Measurements from ENCODE around the gene PTPN18.
A peak's percentile ranks its signal among the peaks of the same experiment; 100 is the strongest.

The PTPN18 gene

DNA sequence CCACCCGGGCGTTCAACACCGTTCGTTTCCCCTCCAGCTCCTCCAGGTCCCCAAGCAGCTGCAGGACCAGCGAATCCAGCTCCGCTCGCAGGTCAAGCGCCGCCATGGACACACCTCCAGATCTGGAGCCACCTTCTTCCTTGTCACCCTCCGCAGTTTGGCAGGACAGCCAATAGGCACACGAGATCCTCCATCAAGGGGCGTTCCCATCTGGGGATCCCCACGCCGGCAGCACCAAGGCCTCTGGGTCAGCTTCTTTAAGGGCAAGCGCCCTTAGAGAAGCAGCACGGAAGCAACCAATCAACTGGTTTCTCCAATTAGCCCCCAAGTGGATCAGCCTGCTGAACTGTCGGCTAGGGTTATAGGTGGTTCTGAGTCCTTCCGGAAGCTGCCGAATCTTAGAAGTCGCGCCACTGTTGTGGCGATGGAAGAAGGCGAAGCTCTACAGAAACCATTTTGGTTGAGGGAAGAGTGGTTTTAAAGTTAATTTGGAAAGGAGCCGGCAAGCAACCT lies 13.8 kb upstream of the PTPN18 start:
- TF ChIP-seq EZH2 (IDR thresholded peaks at IDR 0.05; ENCODE audit: borderline replicate concordance, low read depth, low read length, severe bottlenecking): no peak
- TF ChIP-seq CTCF (IDR thresholded peaks at IDR 0.05; ENCODE audit: borderline replicate concordance, extremely low read depth, low read length, poor library complexity, severe bottlenecking): no peak
- H3K27ac ChIP-seq (ENCODE audit: low read length): peak overlapping the region; percentile 94
- H3K27me3 ChIP-seq (ENCODE audit: insufficient read depth, low read length, poor library complexity): no peaks in the 10 kb centered on the region
- peaks cover 59% of the 10 kb centered on the region for H3K36me3 ChIP-seq (ENCODE audit: insufficient read depth, low read length)
- H3K9ac ChIP-seq (ENCODE audit: low read depth, low read length): peak overlapping the region; percentile 64
- peak overlapping the region; percentile 87 for H2AFZ ChIP-seq (ENCODE audit: low read depth, low read length)
- DNase-seq (peak; percentile 86), ATAC-seq (ENCODE audit: insufficient read depth, low read depth) (peak; percentile 73)
- peaks cover 22% of the 10 kb centered on the region for H4K20me1 ChIP-seq (ENCODE audit: insufficient read depth, low read length)
- H3K4me3 ChIP-seq (ENCODE audit: low read depth in 1 of 2, low read length in 2 of 2): peak overlapping the region; percentile 56 to 89; a peak in 3 of 4 replicates
- H3K9me3 ChIP-seq (ENCODE audit: insufficient read depth, low read length, severe bottlenecking): no peaks in the 10 kb centered on the region
- peak overlapping the region; percentile 89 for H3K4me2 ChIP-seq (ENCODE audit: insufficient read depth, low read length)
- peaks cover 35% of the 10 kb centered on the region for H3K4me1 ChIP-seq (ENCODE audit: insufficient read depth, low read length)
- H3K79me2 ChIP-seq (ENCODE audit: insufficient read depth, low read length): peaks cover 36% of the 10 kb centered on the region

DNA sequence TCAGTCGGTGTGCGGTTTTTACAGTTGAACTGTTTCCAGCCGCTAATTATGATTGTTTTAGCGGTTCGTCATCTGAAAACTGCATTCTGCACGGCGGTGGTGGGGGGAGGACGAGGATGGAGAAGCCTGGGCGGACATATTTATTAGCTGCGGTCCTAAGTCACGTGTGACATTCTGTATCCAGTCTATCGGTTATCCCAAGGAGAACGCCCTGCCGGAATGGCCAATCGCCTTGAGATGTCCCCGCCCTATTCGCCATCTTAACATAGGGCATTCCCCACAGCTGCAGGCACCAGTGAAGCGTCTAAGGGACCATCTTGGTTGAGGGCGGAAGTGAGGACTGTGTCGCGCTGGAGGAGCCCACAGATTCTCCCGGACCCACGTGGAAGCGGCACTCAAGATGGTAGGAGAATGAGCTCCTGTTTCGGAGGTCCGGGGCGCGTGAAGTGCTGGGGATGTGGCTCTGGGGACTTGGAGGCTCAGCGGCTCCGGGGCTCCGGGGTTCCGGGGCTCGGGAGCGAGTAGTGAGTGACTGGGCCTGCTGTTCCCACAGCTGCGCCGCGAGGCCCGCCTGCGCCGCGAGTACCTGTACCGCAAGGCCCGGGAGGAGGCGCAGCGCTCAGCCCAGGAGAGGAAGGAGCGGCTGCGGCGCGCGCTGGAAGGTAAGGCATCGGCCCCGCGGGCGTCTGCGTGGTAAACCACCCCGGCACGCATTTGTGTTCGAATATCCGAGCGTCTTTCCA lies 13.2 kb upstream of the PTPN18 start, which contains the start of gene IMP4:
IMP4 (plus strand) TSS at position 365 of the 743 bp plus-strand sequence; CDS start at position 401, 36 bp downstream.
- H3K36me3 ChIP-seq (ENCODE audit: insufficient read depth, low read length): peaks cover 65% of the 10 kb centered on the region
- H4K20me1 ChIP-seq (ENCODE audit: insufficient read depth, low read length): peaks cover 24% of the 10 kb centered on the region
- no peaks in the 10 kb centered on the region for H3K9me3 ChIP-seq (ENCODE audit: insufficient read depth, low read length, severe bottlenecking)
- H3K27ac ChIP-seq (ENCODE audit: low read length): peak within 1 kb of the TSS; percentile 94
- H3K4me3 ChIP-seq (ENCODE audit: low read depth in 1 of 2, low read length in 2 of 2): peak within 1 kb of the TSS; percentile 56 to 89
- ATAC-seq (ENCODE audit: insufficient read depth, low read depth): peak; percentile 90
- no peaks in the 10 kb centered on the region for H3K27me3 ChIP-seq (ENCODE audit: insufficient read depth, low read length, poor library complexity)
- TF ChIP-seq EZH2 (IDR thresholded peaks at IDR 0.05; ENCODE audit: borderline replicate concordance, low read depth, low read length, severe bottlenecking): no peak
- TF ChIP-seq CTCF (IDR thresholded peaks at IDR 0.05; ENCODE audit: borderline replicate concordance, extremely low read depth, low read length, poor library complexity, severe bottlenecking): peak; percentile 37
- H2AFZ ChIP-seq (ENCODE audit: low read depth, low read length): peak within 1 kb of the TSS; percentile 87
- H3K4me2 ChIP-seq (ENCODE audit: insufficient read depth, low read length): peak within 1 kb of the TSS; percentile 89
- H3K9ac ChIP-seq (ENCODE audit: low read depth, low read length): peak within 1 kb of the TSS; percentile 64
- H3K4me1 ChIP-seq (ENCODE audit: insufficient read depth, low read length): peaks cover 35% of the 10 kb centered on the region
- H3K79me2 ChIP-seq (ENCODE audit: insufficient read depth, low read length): peaks cover 36% of the 10 kb centered on the region
- DNase-seq: peak; percentile 97

DNA sequence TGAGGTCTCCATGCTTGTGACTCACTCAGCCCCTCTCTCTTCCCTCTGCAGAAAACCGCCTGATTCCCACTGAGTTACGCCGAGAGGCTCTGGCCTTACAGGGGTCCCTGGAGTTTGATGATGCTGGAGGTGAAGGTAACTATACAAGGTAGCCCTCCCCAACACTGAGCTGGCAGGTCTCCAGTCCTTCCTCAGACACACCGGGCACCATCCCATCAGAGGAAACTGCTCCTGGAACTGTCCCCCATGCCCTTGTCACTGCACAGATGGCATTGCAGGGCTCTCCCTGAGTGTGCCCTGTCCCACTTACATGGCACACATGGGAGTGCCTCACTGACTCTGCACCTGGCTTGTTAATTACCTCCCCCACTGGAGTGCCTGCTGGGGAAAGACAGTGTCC lies 11.3 kb upstream of the PTPN18 start:
- Histone ChIP-seq H4K20me1 (ENCODE audit: insufficient read depth, low read length) (peaks cover 25% of the 10 kb centered on the region), H3K9me3 (ENCODE audit: insufficient read depth, low read length, severe bottlenecking) (no peaks in the 10 kb centered on the region), H3K4me1 (ENCODE audit: insufficient read depth, low read length) (peaks cover 35% of the 10 kb centered on the region), H3K36me3 (ENCODE audit: insufficient read depth, low read length) (peaks cover 60% of the 10 kb centered on the region), H3K79me2 (ENCODE audit: insufficient read depth, low read length) (peaks cover 36% of the 10 kb centered on the region), H2AFZ (ENCODE audit: low read depth, low read length) (no peak overlapping the region), H3K27ac (ENCODE audit: low read length) (no peak overlapping the region), H3K27me3 (ENCODE audit: insufficient read depth, low read length, poor library complexity) (no peaks in the 10 kb centered on the region), H3K9ac (ENCODE audit: low read depth, low read length) (no peak overlapping the region), H3K4me2 (ENCODE audit: insufficient read depth, low read length) (peak overlapping the region; percentile 89; the same call in 1 of the 2 replicates), H3K4me3 (ENCODE audit: low read depth in 1 of 2, low read length in 2 of 2) (no peak overlapping the region)
- TF ChIP-seq EZH2 (IDR thresholded peaks at IDR 0.05; ENCODE audit: borderline replicate concordance, low read depth, low read length, severe bottlenecking) (no peak), CTCF (IDR thresholded peaks at IDR 0.05; ENCODE audit: borderline replicate concordance, extremely low read depth, low read length, poor library complexity, severe bottlenecking) (no peak)
- no peak for DNase-seq
- no peak for ATAC-seq (ENCODE audit: insufficient read depth, low read depth)

Data from DND-41 (cell line).